Gastrocnemius medialis (tissue), 4 donors: Measurements from ENCODE around the gene ZFHX3. TPM values are rescaled to one million over a fixed set of nuclear protein-coding genes. Genes with fewer than 3 reads are reported as not detected.

Experiments used
- ATAC-seq, 2 donors: fragments of 150-250 bp; one replicate each; pipeline ENCODE4 v1.9.1; 2016
- DNase-seq, 2 donors: peaks; one replicate each; pipeline ENCODE4 v3.0.0-alpha.2; 2019
- H3K27ac ChIP-seq, 4 donors: fragments of 200-600 bp; sonication (generic); 1 replicate in 1 of 4; 2 replicates in 3 of 4; pipeline ENCODE4 v1.5.1; 2016 to 2018; ENCODE audit warnings: mild to moderate bottlenecking in 2 of 4, moderate library complexity in 1 of 4
- H3K27me3 ChIP-seq, 3 donors: fragments of 200-600 bp; sonication (generic) in 2 of 3; 1 replicate in 1 of 3; 2 replicates in 2 of 3; pipeline versions ENCODE4 v1.5.1 to v1.6.0; 2016 to 2019; ENCODE audit warnings: mild to moderate bottlenecking in 1 of 3, moderate library complexity in 1 of 3
- H3K36me3 ChIP-seq, 2 donors: fragments of 200-600 bp; sonication (generic) in 1 of 2; one replicate each; pipeline ENCODE4 v1.5.1; 2017 to 2018
- H3K4me1 ChIP-seq, 2 donors: fragments of 200-600 bp; sonication (generic) in 1 of 2; one replicate each; pipeline ENCODE4 v1.5.1; 2016 to 2017; ENCODE audit warnings: mild to moderate bottlenecking in 2 of 2
- H3K4me3 ChIP-seq, 4 donors: fragments of 200-600 bp; sonication (generic) in 3 of 4; 1 replicate in 1 of 4; 2 replicates in 3 of 4; pipeline ENCODE4 v1.5.1; 2016 to 2019; ENCODE audit warnings: mild to moderate bottlenecking in 2 of 4
- H3K9me3 ChIP-seq, 3 donors: fragments of 200-600 bp; sonication (generic) in 2 of 3; 1 replicate in 1 of 3; 2 replicates in 2 of 3; pipeline ENCODE4 v1.5.1; 2016 to 2019
- CTCF ChIP-seq, 5 experiments: fragments of 450-650 bp in 3 of 5; fragments of 200-600 bp in 2 of 5; sonication (generic) in 2 of 5; IDR thresholded peaks in 4 of 5; conservative IDR thresholded peaks in 1 of 5; 1 replicate in 4 of 5; 2 replicates in 1 of 5; pipeline ENCODE4 v1.5.1; 2016 to 2019; ENCODE audit warnings: antibody characterized with exemption in 5 of 5, mild to moderate bottlenecking in 3 of 5, moderate library complexity in 3 of 5
- POLR2A ChIP-seq, 2 donors: fragments of 450-650 bp; IDR thresholded peaks; one replicate each; pipeline ENCODE4 v1.6.1; 2017; ENCODE audit warnings: antibody characterized with exemption in 2 of 2, mild to moderate bottlenecking in 2 of 2, moderate library complexity in 2 of 2
- in situ Hi-C, 4 donors: fragments of 200-750 bp; cut with MboI; loops; one replicate each; pipeline versions ENCODE4 v1.15.0 to v1.8.0; 2017; ENCODE audit warnings: low sequenced_read_pairs in 4 of 4
- intact Hi-C: fragments of 100-400 bp; cut with DNase I; formaldehyde crosslinking; loops from one replicate; pipeline ENCODE4 v1.15.1; 2023; ENCODE audit warnings: low total_unique reads
- total RNA-seq, 4 donors: library from RNA; depleted of rRNA; stranded (reverse); fragments of >200 nt; gene quantifications; one replicate each; pipeline versions ENCODE4 v1.1.0 to v1.2.3, GENCODE V29; 2016

Gene ZFHX3
- total RNA-seq, 4 donors from 2014 or later = 14.0 to 28.5 (median 27.3) TPM

DNA sequence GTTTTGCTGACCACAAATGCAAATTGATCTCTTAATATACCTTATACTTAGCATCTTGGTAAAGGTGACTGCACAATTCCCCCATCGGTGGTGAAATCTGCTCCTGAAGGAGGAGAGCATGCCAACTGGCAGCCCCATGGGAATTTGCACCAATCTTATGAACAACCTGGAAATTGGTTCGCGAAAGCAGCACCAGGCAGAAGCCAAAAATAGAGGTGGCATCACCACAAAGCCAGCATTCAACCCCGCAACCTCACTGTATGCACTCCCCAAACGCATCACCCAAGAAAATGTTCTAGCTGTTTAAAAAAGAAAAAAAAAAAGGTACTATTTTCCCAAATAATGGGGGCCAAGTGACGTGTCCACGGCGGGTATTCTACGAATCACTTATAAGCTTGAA is 213.4 kb downstream of the ZFHX3 start:
- Histone ChIP-seq H3K27ac (peak overlapping the region in 3 of 4 donors; percentile 14 to 72 (median 68)), H3K4me1 (peaks cover 27 to 32% of the 10 kb centered on the region in 2 donors), H3K36me3 (no peaks in the 10 kb centered on the region), H3K27me3 (no peaks in the 10 kb centered on the region), H3K4me3 (no peak overlapping the region), H3K9me3 (no peaks in the 10 kb centered on the region)
- in situ Hi-C loops (loop anchor here (10.0 to 25.0 kb wide), 4 partner anchors 220 to 360 kb away; no protein-coding TSS in a partner anchor), intact Hi-C loops (loop anchor here (5.0 kb wide), 3 partner anchors 43 to 153 kb away; no protein-coding TSS in a partner anchor)
- DNase-seq (no peak), ATAC-seq (no peak)
- TF ChIP-seq CTCF (IDR thresholded peaks at IDR 0.05 in 4 of 5, conservative IDR thresholded peaks at IDR 0.05 in 1 of 5) (no peak), POLR2A (IDR thresholded peaks at IDR 0.05) (no peak)

DNA sequence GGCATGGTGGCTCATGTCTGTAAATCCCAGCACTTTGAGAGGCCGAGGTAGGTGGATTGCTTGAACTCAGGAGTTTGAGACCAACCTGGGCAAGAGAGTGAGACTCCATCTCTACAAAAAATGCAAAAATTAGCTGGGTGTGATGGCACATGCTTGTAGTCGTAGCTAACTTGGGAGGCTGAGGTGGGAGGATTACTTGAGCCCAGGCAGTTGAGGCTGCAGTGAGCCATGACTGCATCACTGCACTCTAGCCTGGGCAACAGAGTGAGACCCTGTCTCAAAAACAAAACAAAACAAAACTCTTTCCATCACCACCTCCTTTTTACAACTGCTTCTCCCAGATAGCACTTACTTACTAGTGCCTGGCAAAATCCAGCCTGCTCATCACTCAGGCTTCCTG is 214.0 kb downstream of the ZFHX3 start:
- H3K36me3 ChIP-seq = no peaks in the 10 kb centered on the region
- intact Hi-C loops (loop anchor here (2.0 to 5.0 kb wide), 5 partner anchors 43 to 215 kb away; partner anchors contain the start of gene ZFHX3), in situ Hi-C loops (loop anchor here (10.0 to 25.0 kb wide), 4 partner anchors 221 to 361 kb away; no protein-coding TSS in a partner anchor)
- DNase-seq (no peak), ATAC-seq (no peak)
- H3K27me3 ChIP-seq = no peaks in the 10 kb centered on the region
- TF ChIP-seq CTCF (IDR thresholded peaks at IDR 0.05 in 4 of 5, conservative IDR thresholded peaks at IDR 0.05 in 1 of 5) = no peak
- TF ChIP-seq POLR2A (IDR thresholded peaks at IDR 0.05) = no peak
- H3K9me3 ChIP-seq = no peaks in the 10 kb centered on the region
- H3K27ac ChIP-seq = peak overlapping the region; percentile 63 to 73 (median 70)
- H3K4me1 ChIP-seq = peaks cover 27 to 32% of the 10 kb centered on the region in 2 donors
- H3K4me3 ChIP-seq = no peak overlapping the region

- intact Hi-C loops (loop anchor here (2.0 to 5.0 kb wide), 5 partner anchors 44 to 215 kb away; partner anchors contain the start of gene ZFHX3), in situ Hi-C loops (loop anchor here (10.0 to 25.0 kb wide), 4 partner anchors 221 to 361 kb away; no protein-coding TSS in a partner anchor)
- H3K36me3 ChIP-seq = no peaks in the 10 kb centered on the region
- peak overlapping the region; percentile 63 to 73 (median 70) for H3K27ac ChIP-seq
- DNase-seq (no peak), ATAC-seq (no peak)
- no peaks in the 10 kb centered on the region for H3K27me3 ChIP-seq
- no peaks in the 10 kb centered on the region for H3K9me3 ChIP-seq
- H3K4me3 ChIP-seq = no peak overlapping the region
- TF ChIP-seq CTCF (IDR thresholded peaks at IDR 0.05 in 4 of 5, conservative IDR thresholded peaks at IDR 0.05 in 1 of 5) = no peak
- TF ChIP-seq POLR2A (IDR thresholded peaks at IDR 0.05) = no peak
- H3K4me1 ChIP-seq = peaks cover 27 to 32% of the 10 kb centered on the region in 2 donors
These were observed 214.4 kb downstream of the ZFHX3 start for GRCh38 chr16:72833482-72833881.

- H3K36me3 ChIP-seq = no peaks in the 10 kb centered on the region
- peak overlapping the region; percentile 63 to 73 (median 70) for H3K27ac ChIP-seq
- peak; percentile 92 to 94 for ATAC-seq
- no peak overlapping the region for H3K4me3 ChIP-seq
- H3K27me3 ChIP-seq = no peaks in the 10 kb centered on the region
- DNase-seq = peak; percentile 76 to 87
- intact Hi-C loops = loop anchor here (1.0 to 5.0 kb wide), 7 partner anchors 45 to 364 kb away; partner anchors contain the start of gene ZFHX3
- no peak for TF ChIP-seq POLR2A (IDR thresholded peaks at IDR 0.05)
- peak; percentile 93 to 99 (median 94) for TF ChIP-seq CTCF (IDR thresholded peaks at IDR 0.05 in 4 of 5, conservative IDR thresholded peaks at IDR 0.05 in 1 of 5)
- H3K9me3 ChIP-seq = no peaks in the 10 kb centered on the region
- peaks cover 27 to 32% of the 10 kb centered on the region in 2 donors for H3K4me1 ChIP-seq
- in situ Hi-C loops = loop anchor here (10.0 to 25.0 kb wide), 4 partner anchors 222 to 362 kb away; no protein-coding TSS in a partner anchor
These were observed 215.2 kb downstream of the ZFHX3 start for GRCh38 chr16:72832621-72833248.
